DMS114 treated with DMSO at 0.1 percent for 48 hours (cell line): ENCODE data around the gene DAZAP1.

ENCODE experiments used
- DNase-seq: peaks from one replicate; lab custom pipeline; 2025; ENCODE audit not compliant: unreplicated experiment; lab: John Stamatoyannopoulos, UW

The DAZAP1 gene

DNA sequence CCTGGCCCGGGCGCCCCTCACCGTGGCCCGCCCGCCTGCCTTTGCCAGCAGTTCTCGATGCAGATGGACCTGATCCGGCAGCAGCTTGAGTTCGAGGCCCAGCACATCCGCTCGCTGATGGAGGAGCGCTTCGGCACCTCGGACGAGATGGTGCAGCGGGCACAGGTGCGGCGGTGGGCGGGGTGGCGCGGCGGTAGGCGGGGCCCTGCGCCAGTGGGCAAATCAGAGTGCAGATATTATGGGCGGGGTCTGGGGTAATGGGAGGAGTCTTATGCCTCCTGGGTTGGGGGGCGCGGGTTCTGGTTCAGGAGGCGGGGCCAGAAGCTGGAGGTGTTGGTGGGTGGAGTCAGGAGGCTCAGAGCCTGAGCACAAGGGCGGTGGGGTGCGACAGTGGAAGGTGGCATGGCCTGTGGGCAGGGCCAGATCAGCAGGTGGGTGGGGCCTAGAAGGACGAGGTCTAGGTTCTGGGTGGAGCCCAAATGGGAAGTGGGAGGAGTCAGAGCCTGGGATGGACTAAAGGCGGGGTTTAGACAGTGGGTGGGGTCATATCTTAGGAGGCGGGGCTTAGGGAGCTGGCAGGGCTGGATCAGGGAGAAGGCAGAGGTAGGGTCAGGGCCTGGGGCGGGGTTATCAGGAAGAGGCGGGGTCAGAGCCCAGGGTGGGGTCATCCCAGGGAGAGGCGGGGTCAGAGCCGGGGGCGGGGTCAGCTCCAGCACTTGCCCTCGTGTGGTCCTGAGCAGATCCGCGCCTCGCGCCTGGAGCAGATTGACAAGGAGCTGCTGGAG is 48.1 kb downstream of the DAZAP1 start:
- DNase-seq = no peak

GRCh38 chr19:1456121-1456900 is 48.9 kb downstream of the DAZAP1 start:
- DNase-seq = no peak

DNA sequence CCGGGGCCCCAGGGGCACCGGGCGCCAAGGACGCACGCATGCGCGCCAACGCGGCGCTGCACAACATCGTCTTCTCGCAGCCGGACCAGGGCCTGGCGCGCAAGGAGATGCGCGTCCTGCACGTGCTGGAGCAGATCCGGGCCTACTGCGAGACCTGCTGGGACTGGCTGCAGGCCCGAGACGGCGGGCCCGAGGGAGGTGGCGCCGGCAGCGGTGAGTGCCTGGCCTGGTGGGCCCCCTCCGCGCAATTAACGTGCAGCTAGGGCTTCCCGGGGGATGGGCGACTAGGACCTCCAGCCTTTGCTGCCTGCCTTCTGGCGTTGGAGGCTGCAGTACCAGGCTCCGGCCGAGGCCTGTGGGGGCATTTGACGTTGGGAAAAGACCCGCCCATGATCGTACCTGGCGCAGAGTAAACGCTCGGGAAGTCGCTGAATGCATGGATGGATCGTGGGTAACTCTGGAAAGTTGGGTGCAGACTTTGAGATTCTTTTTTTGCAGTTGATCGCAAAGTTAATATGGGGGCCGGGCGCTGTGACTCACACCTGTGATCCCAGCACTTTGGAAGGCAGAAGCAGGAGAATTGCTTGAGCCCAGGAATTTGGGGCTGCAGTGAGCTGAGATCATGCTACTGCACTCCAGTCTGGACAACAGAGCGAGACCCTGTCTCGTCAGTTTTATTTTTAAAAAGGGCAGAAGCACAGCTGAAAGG is 49.8 kb downstream of the DAZAP1 start:
- DNase-seq = no peak

DNA sequence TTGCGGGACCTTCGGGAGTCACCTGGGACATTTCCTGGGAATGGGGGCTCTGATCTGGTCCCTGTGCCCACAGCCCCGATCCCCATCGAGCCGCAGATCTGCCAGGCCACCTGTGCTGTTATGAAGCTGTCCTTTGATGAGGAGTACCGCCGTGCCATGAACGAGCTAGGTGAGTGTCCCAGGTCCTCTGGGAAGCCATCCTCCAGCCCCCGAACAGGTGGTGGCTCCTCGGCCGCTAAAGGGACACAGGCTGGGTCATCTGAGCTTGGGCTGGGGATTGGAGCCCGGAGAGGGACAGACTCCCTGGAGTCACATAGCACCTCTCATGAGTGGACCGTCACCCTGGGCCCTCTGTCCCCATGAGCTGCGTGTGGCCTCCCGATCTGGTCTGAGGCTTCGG is 50.5 kb downstream of the DAZAP1 start:
- DNase-seq = no peak

DNA sequence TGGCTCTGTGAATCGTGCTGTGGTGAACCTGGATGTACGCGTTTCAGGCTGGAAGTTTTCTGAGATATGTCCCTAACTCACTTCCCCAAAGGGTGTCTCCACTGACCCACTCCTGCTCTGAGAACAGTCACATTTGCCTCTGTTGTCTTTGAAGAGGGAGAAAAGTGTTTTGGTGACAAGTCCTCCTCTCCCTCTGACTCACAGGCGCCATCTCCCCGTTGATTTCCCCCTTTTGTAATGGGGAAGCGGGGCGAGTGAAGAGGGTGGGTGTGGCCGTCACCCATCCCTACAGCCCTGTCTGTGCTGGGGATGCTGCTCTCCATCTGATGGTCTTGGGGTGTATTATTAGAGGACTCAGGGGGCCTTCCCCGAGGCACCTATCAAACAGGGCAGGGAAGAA is 52.1 kb downstream of the DAZAP1 start:
- DNase-seq = no peak

DNA sequence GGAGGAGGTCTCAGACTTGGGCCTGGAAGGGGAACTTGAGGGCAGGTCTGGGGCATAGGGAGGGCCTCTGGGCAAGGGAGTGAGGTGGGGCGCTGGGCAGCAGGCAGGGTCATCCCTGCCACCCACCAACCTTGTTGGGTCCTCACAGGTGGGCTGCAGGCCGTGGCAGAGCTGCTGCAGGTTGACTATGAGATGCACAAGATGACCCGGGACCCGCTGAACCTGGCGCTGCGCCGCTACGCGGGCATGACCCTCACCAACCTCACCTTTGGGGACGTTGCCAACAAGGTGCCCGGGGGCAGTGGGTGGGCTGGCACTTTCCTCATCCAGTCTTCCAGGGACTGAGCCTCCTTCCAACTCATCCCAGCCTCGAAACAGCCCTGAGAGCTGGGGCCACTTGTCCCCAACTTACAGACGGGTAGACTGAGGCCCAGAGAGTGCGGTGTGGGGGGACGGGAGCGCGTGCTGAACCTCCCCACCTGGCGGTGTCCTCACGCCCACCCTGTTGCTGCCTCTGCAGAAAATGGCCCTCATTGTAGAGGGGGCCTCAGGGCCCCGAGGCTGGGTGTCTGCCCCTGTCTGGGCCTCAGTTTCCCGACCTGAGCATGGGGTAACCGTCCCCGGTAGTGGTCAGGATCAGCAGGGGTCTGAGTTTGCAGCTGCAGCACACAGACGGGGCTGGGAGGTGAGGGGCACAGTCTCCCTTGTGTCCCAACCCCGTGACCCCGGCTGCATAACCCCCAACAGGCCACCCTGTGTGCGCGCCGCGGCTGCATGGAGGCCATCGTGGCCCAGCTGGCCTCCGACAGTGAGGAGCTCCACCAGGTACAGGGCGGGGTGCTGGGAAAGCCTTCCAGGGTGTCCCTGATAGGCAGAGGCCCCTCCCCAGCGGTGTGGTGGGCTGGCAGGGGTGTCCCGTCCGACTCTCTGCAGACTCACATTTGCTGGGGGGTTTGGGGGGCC is 52.9 kb downstream of the DAZAP1 start:
- DNase-seq = no peak

DNA sequence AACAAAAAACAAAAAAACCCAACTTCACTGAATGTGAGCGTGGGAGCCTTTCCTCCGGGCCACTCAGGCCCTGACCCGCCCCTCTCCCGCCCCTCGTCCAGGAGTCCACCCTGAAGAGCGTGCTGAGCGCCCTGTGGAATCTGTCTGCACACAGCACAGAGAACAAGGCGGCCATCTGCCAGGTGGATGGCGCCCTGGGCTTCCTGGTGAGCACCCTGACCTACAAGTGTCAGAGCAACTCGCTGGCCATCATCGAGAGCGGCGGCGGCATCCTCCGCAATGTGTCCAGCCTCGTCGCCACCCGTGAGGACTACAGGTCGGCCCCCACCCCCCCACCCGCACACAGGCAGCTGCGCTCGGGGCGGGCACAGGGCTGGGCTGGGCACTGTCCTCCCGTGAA is 54.5 kb downstream of the DAZAP1 start:
- DNase-seq = no peak

GRCh38 chr19:1465191-1466016 is 58.0 kb downstream of the DAZAP1 start:
- DNase-seq = no peak

- DNase-seq = no peak
Measured at GRCh38 chr19:1466018-1466460, 58.7 kb downstream of the DAZAP1 start.

DNA sequence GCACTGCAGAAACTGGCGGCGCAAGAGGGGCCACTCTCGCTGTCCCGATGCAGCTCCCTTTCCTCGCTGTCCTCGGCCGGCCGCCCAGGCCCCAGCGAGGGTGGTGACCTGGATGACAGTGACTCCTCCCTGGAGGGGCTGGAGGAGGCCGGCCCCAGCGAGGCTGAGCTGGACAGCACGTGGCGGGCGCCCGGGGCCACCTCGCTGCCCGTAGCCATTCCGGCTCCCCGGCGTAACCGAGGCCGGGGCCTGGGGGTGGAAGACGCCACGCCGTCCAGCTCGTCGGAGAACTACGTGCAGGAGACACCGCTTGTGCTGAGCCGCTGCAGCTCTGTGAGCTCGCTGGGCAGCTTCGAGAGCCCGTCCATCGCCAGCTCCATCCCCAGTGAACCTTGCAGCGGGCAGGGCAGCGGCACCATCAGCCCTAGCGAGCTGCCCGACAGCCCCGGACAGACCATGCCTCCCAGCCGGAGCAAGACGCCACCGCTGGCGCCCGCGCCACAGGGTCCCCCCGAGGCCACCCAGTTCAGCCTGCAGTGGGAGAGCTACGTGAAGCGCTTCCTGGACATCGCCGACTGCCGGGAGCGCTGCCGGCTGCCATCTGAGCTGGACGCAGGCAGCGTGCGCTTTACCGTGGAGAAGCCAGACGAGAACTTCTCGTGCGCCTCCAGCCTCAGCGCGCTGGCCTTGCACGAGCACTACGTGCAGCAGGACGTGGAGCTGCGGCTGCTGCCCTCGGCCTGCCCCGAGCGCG is 59.3 kb downstream of the DAZAP1 start:
- no peak for DNase-seq

GRCh38 chr19:1467215-1467489 is 59.8 kb downstream of the DAZAP1 start:
- no peak for DNase-seq

DNA sequence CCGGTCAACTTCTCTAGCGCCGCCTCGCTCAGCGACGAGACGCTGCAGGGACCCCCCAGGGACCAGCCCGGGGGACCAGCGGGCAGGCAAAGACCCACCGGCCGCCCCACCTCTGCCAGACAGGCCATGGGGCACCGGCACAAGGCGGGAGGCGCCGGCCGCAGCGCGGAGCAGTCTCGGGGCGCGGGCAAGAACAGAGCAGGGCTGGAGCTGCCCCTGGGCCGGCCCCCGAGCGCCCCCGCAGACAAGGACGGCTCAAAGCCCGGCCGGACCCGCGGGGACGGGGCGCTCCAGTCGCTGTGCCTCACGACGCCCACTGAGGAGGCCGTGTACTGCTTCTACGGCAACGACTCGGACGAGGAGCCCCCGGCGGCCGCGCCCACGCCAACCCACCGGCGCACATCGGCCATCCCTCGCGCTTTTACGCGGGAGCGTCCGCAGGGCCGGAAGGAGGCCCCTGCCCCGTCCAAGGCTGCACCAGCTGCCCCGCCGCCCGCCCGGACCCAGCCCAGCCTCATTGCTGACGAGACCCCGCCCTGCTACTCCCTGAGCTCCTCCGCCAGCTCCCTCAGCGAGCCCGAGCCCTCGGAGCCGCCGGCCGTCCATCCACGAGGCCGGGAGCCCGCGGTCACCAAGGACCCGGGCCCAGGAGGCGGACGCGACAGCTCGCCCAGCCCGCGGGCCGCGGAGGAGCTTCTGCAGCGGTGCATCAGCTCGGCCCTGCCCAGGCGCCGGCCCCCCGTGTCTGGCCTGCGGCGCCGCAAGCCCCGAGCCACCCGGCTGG is 60.3 kb downstream of the DAZAP1 start:
- no peak for DNase-seq

DNA sequence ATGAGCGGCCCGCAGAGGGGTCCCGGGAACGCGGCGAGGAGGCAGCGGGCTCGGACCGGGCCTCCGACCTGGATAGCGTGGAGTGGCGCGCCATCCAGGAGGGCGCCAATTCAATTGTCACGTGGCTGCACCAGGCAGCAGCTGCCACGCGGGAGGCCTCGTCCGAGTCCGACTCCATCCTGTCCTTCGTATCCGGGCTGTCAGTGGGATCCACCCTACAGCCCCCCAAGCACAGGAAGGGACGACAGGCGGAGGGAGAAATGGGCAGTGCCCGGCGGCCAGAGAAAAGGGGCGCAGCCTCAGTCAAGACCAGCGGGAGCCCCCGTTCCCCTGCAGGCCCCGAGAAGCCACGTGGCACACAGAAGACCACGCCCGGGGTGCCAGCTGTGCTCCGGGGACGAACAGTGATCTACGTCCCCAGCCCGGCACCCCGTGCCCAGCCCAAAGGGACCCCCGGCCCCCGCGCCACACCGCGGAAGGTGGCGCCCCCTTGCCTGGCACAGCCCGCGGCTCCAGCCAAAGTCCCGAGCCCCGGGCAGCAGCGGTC is 61.0 kb downstream of the DAZAP1 start:
- DNase-seq = no peak

GRCh38 chr19:1468821-1469254 is 61.5 kb downstream of the DAZAP1 start:
- DNase-seq = no peak

- DNase-seq = no peak
Measured at GRCh38 chr19:1469255-1470054, 62.1 kb downstream of the DAZAP1 start.

- no peak for DNase-seq
Measured at GRCh38 chr19:1470055-1470304, 62.6 kb downstream of the DAZAP1 start.

GRCh38 chr19:1470305-1471009 is 63.1 kb downstream of the DAZAP1 start:
- DNase-seq = no peak
